ENCODE measurements around the gene ILKAP. TPM values are rescaled to one million over a fixed set of nuclear protein-coding genes. Genes with fewer than 3 reads are reported as not detected.

Gene ILKAP
- total RNA-seq, 1 donor from 2014 or later = 62.6 TPM

- no peak for DNase-seq (ENCODE audit: extremely low spot score in 2 of 2)
- Histone ChIP-seq H3K4me3 (no peak overlapping the region), H3K27me3 (no peaks in the 10 kb centered on the region), H3K36me3 (no peaks in the 10 kb centered on the region), H3K27ac (no peak overlapping the region), H3K4me1 (peaks cover 12% of the 10 kb centered on the region), H3K9me3 (no peaks in the 10 kb centered on the region)
- intact Hi-C loops (cut with DNase I) = no loop called here
- TF ChIP-seq POLR2AphosphoS5 (IDR thresholded peaks at IDR 0.05; ENCODE audit: insufficient read depth in 1 of 2, low read depth in 1 of 2) (no peak), POLR2A (IDR thresholded peaks at IDR 0.05) (no peak)
- TF ChIP-seq, protein P1, sequence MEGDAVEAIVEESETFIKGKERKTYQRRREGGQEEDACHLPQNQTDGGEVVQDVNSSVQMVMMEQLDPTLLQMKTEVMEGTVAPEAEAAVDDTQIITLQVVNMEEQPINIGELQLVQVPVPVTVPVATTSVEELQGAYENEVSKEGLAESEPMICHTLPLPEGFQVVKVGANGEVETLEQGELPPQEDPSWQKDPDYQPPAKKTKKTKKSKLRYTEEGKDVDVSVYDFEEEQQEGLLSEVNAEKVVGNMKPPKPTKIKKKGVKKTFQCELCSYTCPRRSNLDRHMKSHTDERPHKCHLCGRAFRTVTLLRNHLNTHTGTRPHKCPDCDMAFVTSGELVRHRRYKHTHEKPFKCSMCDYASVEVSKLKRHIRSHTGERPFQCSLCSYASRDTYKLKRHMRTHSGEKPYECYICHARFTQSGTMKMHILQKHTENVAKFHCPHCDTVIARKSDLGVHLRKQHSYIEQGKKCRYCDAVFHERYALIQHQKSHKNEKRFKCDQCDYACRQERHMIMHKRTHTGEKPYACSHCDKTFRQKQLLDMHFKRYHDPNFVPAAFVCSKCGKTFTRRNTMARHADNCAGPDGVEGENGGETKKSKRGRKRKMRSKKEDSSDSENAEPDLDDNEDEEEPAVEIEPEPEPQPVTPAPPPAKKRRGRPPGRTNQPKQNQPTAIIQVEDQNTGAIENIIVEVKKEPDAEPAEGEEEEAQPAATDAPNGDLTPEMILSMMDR (IDR thresholded peaks at IDR 0.05) = no peak
These were observed 67.8 kb downstream of the ILKAP start for GRCh38 chr2:238135601-238136150.

DNA sequence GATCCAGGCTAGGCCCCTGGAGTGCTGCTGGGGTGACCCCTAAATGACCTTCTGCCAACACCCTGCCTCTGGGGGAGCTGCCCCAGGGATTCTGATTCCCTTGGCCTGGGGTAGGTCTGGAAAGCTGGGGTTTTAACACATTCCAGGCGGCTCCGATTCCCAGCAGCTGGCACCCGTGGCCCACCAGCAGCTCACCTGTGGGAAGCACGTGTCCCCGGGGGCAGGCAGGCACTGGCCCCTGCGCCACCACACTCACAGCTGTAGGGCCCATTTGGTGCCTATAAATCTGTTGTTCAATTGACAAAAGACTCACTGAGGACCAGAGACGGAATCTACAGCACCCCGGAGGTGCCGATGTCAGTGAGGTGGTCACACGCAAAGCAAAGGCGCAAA, 69.1 kb downstream of the ILKAP start:
- H3K9me3 ChIP-seq = no peaks in the 10 kb centered on the region
- H3K4me3 ChIP-seq = no peak overlapping the region
- intact Hi-C loops (cut with DNase I) = no loop called here
- DNase-seq (ENCODE audit: extremely low spot score in 2 of 2) = no peak
- H3K27me3 ChIP-seq = no peaks in the 10 kb centered on the region
- H3K36me3 ChIP-seq = no peaks in the 10 kb centered on the region
- H3K27ac ChIP-seq = no peak overlapping the region
- no peak for TF ChIP-seq POLR2AphosphoS5 (IDR thresholded peaks at IDR 0.05; ENCODE audit: insufficient read depth in 1 of 2, low read depth in 1 of 2)
- no peak for TF ChIP-seq POLR2A (IDR thresholded peaks at IDR 0.05)
- TF ChIP-seq, protein P1 (IDR thresholded peaks at IDR 0.05) = no peak
- peaks cover 9% of the 10 kb centered on the region for H3K4me1 ChIP-seq

GRCh38 chr2:238133499-238134392, 69.7 kb downstream of the ILKAP start:
- Histone ChIP-seq H3K9me3 (no peaks in the 10 kb centered on the region), H3K27ac (no peak overlapping the region), H3K4me3 (no peak overlapping the region), H3K36me3 (no peaks in the 10 kb centered on the region), H3K4me1 (peaks cover 7% of the 10 kb centered on the region), H3K27me3 (no peaks in the 10 kb centered on the region)
- intact Hi-C loops (cut with DNase I) = no loop called here
- TF ChIP-seq POLR2A (IDR thresholded peaks at IDR 0.05) = no peak
- TF ChIP-seq POLR2AphosphoS5 (IDR thresholded peaks at IDR 0.05; ENCODE audit: insufficient read depth in 1 of 2, low read depth in 1 of 2) = no peak
- TF ChIP-seq, protein P1 (IDR thresholded peaks at IDR 0.05) = no peak
- DNase-seq (ENCODE audit: extremely low spot score in 2 of 2) = no peak

- intact Hi-C loops (cut with DNase I) = no loop called here
- Histone ChIP-seq H3K9me3 (no peaks in the 10 kb centered on the region), H3K27ac (no peak overlapping the region), H3K36me3 (no peaks in the 10 kb centered on the region), H3K27me3 (no peaks in the 10 kb centered on the region), H3K4me1 (peaks cover 5% of the 10 kb centered on the region), H3K4me3 (no peak overlapping the region)
- no peak for DNase-seq (ENCODE audit: extremely low spot score in 2 of 2)
- TF ChIP-seq POLR2A (IDR thresholded peaks at IDR 0.05) (no peak), POLR2AphosphoS5 (IDR thresholded peaks at IDR 0.05; ENCODE audit: insufficient read depth in 1 of 2, low read depth in 1 of 2) (no peak)
These were observed 70.7 kb downstream of the ILKAP start for GRCh38 chr2:238132463-238133450.
